Measurements from ENCODE around the gene PUS1.

The PUS1 gene

DNA sequence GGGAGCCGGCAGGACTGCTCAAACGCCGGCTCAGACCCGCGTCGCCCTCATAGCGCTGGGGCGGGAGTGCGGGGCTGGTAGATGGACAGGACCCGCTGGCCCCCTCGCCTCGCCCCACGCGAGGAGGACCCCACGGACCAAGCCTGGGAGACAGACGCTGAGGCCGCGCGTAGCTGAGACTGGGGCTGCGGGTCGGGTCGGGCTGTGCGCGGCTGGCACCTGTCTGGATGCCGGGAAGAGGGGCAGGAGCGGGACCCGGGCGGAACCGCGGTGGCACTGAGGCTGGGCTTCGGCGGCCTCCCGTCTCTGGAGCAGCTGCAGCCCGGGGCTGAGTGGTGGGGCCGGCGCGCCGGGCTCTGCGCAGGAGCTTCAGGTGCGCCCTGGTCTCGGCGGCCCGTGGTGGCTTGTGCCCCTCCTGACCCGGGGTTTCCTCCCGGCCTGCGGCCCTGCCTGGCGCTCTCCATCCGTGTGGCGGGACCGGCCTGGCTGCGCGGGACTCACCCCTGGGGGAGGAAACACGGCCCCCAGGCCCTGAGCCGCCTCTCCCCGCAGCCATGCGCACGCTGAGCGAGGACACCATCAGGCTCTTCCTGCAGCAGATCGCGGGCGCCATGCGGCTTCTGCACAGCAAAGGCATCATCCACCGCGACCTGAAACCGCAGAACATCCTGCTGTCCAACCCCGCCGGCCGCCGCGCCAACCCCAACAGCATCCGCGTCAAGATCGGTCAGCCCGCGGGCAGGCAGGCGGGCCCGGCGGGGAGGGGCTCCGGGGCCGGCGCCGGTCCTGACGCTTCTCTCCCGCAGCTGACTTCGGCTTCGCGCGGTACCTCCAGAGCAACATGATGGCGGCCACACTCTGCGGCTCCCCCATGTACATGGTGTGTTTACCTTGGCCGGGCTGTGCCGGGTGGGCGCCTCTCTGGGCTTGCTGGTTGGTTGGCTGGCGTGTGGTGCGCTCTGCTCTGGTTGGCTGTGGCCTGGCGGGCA is 20.7 kb upstream of the PUS1 start:
- TF ChIP-seq YY1 (IDR thresholded peaks at IDR 0.05; ENCODE audit: low read depth) (no peak), ZBTB7A (IDR thresholded peaks at IDR 0.05; ENCODE audit: low read depth) (no peak)
- TF ChIP-seq, protein P1, sequence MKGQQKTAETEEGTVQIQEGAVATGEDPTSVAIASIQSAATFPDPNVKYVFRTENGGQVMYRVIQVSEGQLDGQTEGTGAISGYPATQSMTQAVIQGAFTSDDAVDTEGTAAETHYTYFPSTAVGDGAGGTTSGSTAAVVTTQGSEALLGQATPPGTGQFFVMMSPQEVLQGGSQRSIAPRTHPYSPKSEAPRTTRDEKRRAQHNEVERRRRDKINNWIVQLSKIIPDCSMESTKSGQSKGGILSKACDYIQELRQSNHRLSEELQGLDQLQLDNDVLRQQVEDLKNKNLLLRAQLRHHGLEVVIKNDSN (IDR thresholded peaks at IDR 0.05) = no peak

DNA sequence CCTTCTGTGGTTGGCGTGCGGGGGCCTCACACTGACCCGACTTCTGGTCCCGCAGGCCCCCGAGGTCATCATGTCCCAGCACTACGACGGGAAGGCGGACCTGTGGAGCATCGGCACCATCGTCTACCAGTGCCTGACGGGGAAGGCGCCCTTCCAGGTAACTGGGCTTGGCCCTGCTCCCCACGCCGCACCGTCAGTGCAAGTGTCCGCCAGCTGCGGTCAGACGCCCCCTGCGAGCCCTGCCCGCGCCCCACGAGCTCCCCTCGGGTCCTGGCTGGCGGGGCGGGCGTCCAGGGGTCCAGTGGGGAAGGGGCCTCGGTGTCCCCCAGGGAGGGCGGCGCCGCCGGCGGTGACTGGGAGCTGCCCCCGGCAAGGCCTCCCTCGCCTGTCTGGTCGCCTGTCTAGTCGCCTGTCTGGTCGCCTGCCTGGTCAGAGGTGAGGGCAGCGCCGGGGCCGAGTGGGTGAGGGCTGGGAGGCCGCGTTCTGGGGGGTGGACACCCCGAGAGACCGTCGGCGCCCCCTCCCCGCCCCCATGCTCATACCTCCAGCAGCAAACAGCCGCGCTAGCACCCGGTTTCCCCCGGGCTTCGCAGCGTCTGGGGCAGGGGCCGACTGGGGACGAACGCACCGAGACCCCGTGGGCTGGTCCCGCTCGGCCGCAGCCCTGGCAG is 19.9 kb upstream of the PUS1 start:
- TF ChIP-seq, protein P2, sequence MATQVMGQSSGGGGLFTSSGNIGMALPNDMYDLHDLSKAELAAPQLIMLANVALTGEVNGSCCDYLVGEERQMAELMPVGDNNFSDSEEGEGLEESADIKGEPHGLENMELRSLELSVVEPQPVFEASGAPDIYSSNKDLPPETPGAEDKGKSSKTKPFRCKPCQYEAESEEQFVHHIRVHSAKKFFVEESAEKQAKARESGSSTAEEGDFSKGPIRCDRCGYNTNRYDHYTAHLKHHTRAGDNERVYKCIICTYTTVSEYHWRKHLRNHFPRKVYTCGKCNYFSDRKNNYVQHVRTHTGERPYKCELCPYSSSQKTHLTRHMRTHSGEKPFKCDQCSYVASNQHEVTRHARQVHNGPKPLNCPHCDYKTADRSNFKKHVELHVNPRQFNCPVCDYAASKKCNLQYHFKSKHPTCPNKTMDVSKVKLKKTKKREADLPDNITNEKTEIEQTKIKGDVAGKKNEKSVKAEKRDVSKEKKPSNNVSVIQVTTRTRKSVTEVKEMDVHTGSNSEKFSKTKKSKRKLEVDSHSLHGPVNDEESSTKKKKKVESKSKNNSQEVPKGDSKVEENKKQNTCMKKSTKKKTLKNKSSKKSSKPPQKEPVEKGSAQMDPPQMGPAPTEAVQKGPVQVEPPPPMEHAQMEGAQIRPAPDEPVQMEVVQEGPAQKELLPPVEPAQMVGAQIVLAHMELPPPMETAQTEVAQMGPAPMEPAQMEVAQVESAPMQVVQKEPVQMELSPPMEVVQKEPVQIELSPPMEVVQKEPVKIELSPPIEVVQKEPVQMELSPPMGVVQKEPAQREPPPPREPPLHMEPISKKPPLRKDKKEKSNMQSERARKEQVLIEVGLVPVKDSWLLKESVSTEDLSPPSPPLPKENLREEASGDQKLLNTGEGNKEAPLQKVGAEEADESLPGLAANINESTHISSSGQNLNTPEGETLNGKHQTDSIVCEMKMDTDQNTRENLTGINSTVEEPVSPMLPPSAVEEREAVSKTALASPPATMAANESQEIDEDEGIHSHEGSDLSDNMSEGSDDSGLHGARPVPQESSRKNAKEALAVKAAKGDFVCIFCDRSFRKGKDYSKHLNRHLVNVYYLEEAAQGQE (IDR thresholded peaks at IDR 0.05; ENCODE audit: low read depth) = no peak
- TF ChIP-seq, protein P3, sequence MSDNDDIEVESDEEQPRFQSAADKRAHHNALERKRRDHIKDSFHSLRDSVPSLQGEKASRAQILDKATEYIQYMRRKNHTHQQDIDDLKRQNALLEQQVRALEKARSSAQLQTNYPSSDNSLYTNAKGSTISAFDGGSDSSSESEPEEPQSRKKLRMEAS (IDR thresholded peaks at IDR 0.05) = no peak
- no peak for TF ChIP-seq RAD21 (IDR thresholded peaks at IDR 0.05; ENCODE audit: low read depth)
- TF ChIP-seq TAF1 (IDR thresholded peaks at IDR 0.05; ENCODE audit: low read depth) = no peak
- no peak for TF ChIP-seq CREB1 (IDR thresholded peaks at IDR 0.05; ENCODE audit: low read depth)
- no peak for TF ChIP-seq CEBPB (IDR thresholded peaks at IDR 0.05)
- TF ChIP-seq EP300 (IDR thresholded peaks at IDR 0.05; ENCODE audit: borderline replicate concordance) = no peak
- TF ChIP-seq, protein P1 (IDR thresholded peaks at IDR 0.05) = no peak
- TF ChIP-seq YY1 (IDR thresholded peaks at IDR 0.05; ENCODE audit: low read depth) = no peak
- no peak for TF ChIP-seq ZBTB7A (IDR thresholded peaks at IDR 0.05; ENCODE audit: low read depth)
- no peak for TF ChIP-seq TEAD4 (IDR thresholded peaks at IDR 0.05)
- TF ChIP-seq FOXM1 (IDR thresholded peaks at IDR 0.05; ENCODE audit: borderline replicate concordance, low read depth) = no peak
- no peak for TF ChIP-seq TCF12 (IDR thresholded peaks at IDR 0.05; ENCODE audit: low read depth)
- no peak for TF ChIP-seq NFIC (IDR thresholded peaks at IDR 0.05)
- no peak for TF ChIP-seq EGR1 (IDR thresholded peaks at IDR 0.05)

DNA sequence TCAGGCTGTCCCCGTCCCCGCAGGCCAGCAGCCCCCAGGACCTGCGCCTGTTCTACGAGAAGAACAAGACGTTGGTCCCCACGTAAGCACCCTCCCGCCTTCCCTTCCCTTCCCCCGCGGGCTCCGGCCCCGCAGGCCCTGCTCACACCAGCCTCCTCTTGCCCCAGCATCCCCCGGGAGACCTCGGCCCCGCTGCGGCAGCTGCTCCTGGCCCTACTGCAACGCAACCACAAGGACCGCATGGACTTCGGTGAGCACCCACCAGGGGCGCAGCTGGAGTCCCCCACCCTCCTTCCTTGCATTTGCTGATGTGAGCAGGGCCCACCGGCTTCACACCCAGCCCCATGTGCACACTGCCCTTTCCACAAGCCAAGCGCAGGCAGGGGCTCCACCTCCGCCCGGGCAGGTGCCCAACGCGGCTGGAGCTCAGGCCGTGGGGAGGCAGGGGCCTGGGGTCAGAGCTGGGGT is 19.3 kb upstream of the PUS1 start:
- TF ChIP-seq, protein P1 (IDR thresholded peaks at IDR 0.05) = no peak
- no peak for TF ChIP-seq FOXM1 (IDR thresholded peaks at IDR 0.05; ENCODE audit: borderline replicate concordance, low read depth)
- TF ChIP-seq TAF1 (IDR thresholded peaks at IDR 0.05; ENCODE audit: low read depth) = no peak
- TF ChIP-seq EP300 (IDR thresholded peaks at IDR 0.05; ENCODE audit: borderline replicate concordance) = no peak
- TF ChIP-seq NFIC (IDR thresholded peaks at IDR 0.05) = no peak
- no peak for TF ChIP-seq CEBPB (IDR thresholded peaks at IDR 0.05)
- no peak for TF ChIP-seq YY1 (IDR thresholded peaks at IDR 0.05; ENCODE audit: low read depth)
- no peak for TF ChIP-seq EGR1 (IDR thresholded peaks at IDR 0.05)
- no peak for TF ChIP-seq RAD21 (IDR thresholded peaks at IDR 0.05; ENCODE audit: low read depth)
- TF ChIP-seq, protein P2 (IDR thresholded peaks at IDR 0.05; ENCODE audit: low read depth) = no peak
- no peak for TF ChIP-seq CREB1 (IDR thresholded peaks at IDR 0.05; ENCODE audit: low read depth)
- no peak for TF ChIP-seq ZBTB7A (IDR thresholded peaks at IDR 0.05; ENCODE audit: low read depth)
- TF ChIP-seq, protein P3 (IDR thresholded peaks at IDR 0.05) = no peak
- no peak for TF ChIP-seq TEAD4 (IDR thresholded peaks at IDR 0.05)
- no peak for TF ChIP-seq TCF12 (IDR thresholded peaks at IDR 0.05; ENCODE audit: low read depth)

DNA sequence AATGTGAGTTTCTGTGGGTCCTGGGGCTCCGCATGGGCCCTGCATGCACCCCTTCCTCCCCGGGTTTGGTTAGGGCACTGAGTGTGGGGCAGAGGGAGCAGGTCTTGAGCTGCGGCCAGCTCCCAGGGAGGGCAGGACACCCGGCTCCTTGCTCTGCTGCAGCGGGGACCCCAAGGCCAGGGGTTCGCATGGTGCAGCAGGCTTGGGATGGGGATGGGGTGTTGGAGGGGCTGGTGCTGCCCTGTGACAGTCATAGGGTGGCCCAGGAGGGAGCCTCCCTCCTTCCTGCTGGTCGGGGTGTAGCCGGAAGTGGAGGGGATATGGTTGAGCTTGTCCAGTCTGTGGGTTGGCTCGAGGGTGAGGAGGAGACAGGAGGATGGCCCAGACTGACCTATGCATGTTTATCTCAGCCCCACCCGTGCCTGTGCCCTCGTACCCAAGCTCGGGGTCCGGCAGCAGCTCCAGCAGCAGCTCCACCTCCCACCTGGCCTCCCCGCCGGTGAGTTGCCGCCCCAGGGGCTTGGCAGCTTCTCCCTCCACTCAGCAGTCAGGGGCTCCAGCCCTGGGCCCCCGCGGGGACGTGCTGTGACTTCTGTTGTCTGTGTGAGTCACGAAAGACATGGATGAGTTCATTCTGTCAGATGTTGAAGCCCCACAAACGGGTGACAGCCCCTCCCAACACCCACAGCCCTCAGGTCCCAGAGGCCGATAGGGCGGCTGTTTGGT is 18.6 kb upstream of the PUS1 start:
- TF ChIP-seq ZBTB7A (IDR thresholded peaks at IDR 0.05; ENCODE audit: low read depth) (no peak), TEAD4 (IDR thresholded peaks at IDR 0.05) (no peak), RAD21 (IDR thresholded peaks at IDR 0.05; ENCODE audit: low read depth) (no peak)
